Measurements from ENCODE around the gene SLC39A11.

Gene SLC39A11

GRCh38 chr17:72971226-72971880, 121.1 kb downstream of the SLC39A11 start:
- DNase-seq: no peak

- DNase-seq: no peak
Observed at GRCh38 chr17:72970797-72971196, 121.7 kb downstream of the SLC39A11 start.

DNA sequence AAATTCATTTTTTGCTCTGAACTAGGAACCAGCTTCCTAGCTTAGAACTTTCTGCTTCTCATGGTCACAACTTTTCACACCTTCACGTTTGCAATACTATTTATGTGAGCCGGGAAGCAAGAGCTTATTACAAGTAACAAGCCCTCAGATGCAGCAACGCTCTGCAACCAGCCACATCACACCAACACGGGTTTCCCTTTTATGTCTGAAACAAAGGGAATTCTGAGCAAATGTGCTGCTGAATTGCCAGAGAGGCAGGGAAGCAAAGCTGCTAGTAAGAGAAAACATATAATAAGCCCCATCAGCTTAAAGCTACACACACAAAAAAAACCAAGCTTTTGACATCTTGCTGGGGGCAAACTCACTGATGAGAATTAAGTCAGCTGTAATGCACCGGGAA, 122.2 kb downstream of the SLC39A11 start:
- no peak for DNase-seq

GRCh38 chr17:72969293-72969906, 123.1 kb downstream of the SLC39A11 start:
- no peak for DNase-seq

DNA sequence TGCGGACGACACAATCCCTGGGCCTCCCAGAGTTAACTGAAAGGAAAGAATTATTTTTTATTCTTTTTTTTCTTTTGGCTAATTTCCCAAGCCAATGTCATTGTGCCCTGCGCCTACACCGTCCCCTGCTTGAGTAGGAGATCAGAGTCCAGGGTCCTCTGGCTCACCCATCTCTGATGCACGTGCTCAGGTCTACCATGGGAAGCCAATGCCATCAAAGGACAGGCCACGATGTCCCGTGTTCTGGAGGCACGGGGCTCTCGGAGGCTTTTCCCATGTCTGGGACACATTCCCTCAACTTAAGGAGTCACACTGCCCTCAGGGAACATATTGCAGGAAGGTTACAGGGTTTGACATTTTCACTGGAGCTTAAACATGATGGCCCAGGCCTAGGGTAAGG, 123.7 kb downstream of the SLC39A11 start:
- DNase-seq: no peak

GRCh38 chr17:72967977-72968585, 124.4 kb downstream of the SLC39A11 start:
- DNase-seq: no peak

DNA sequence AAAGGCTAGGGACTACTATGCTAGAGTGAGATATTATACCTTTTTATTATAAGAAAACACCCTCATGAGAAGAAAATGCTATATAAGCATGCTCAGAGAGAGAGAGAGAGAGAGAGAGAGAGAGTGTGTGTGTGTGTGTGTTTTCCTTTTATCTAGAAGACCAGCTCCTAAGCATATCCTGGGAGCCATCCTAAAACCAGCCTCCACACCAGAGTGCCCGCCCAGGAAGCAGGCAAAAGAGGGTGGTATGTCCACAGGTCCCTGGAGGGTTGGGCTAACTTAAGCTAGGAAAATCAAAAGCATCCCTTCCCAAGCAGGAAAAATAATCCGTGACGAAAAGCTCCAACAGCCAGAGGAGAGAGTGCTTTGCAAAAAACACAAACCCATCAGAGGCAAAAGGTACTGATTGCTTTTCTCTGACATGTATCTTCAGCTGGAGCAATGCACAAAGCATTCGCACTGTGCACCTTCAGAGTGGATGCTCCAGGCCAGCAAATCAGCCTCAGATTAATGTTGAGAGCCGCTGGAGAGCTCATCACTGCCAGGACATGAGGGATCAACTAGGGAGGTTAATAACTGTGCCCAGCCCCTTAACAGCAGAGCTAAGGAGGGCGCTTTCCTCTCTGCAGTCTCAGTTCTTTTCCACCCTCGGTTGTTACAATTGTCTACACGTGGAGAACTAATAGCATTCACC, 125.1 kb downstream of the SLC39A11 start:
- DNase-seq: no peak

- no peak for DNase-seq
Observed at GRCh38 chr17:72962106-72962505, 130.4 kb downstream of the SLC39A11 start.

GRCh38 chr17:72955391-72956140, 136.9 kb downstream of the SLC39A11 start:
- DNase-seq: no peak

GRCh38 chr17:72954579-72954978, 137.9 kb downstream of the SLC39A11 start:
- DNase-seq: no peak

GRCh38 chr17:72953621-72954020, 138.9 kb downstream of the SLC39A11 start:
- DNase-seq: no peak

DNA sequence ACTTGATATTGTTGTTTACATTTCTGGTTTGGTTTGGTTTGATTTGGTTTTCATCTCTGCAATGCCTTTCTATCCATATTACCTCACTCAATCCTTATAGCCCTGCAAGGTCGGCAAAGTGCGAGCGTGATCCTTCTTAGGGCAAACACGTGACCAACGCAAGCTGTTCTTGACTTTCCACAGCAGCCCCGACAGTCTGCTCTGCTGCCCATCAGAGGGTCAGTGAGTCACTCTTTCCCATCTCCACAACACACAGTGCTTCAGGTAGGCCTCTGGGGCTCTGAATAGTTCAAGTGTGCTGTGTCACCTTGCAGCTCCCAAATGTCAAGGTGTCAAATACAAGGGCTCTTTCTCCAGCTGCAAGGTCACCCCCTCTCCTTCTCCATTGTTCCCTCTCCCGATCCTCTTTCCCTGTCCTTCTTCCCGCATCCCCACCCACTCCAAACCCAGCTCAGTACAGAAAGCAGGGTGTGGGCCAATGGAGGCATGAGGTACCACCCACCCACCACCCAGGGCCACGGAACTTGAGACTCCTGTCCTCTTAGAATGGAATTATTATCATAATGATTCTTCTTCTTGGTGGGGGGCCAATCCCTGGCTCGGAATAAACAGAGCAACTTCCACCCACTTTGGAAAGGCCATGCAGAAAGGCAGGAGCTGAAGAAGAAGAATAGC, 139.7 kb downstream of the SLC39A11 start:
- DNase-seq: peak in 1 of 2 experiments; percentile 5

- no peak for DNase-seq
Observed at GRCh38 chr17:72952220-72952619, 140.3 kb downstream of the SLC39A11 start.

DNA sequence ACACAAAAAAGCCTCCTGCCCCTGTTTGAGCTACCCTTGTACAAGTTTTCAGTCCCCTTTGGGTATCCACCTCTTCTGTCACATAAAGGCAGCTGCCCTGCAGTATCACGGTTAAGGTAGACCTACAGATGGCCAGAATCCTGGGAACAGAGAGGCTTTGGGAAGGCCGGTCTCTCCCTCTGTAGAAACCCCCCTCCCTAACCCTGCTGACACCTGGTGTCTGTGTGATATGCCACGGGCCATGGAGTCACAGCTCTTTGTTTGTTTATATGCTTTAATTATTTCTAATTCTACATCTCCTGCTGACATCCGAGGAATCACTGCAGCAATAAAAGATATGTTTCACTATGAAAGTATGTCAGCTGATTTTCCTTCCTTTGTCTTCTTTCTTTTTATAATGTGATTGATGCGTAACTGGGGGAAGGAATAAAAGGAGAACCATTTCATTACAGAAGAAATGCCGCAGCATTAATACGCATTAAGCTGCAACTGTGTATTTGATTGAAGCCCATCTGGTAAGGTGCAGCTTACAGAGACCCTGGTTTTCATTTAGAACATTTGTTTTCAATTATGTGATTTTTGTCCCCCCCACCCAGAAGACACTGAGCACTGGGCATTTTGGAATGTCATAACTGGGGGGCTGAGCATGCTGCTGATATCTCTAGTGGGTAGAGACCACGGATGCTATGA, 142.1 kb downstream of the SLC39A11 start:
- DNase-seq: peak; percentile 11 to 20

- DNase-seq: no peak
Observed at GRCh38 chr17:72948115-72948514, 144.4 kb downstream of the SLC39A11 start.

- no peak for DNase-seq
Observed at GRCh38 chr17:72947475-72947874, 145.0 kb downstream of the SLC39A11 start.

DNA sequence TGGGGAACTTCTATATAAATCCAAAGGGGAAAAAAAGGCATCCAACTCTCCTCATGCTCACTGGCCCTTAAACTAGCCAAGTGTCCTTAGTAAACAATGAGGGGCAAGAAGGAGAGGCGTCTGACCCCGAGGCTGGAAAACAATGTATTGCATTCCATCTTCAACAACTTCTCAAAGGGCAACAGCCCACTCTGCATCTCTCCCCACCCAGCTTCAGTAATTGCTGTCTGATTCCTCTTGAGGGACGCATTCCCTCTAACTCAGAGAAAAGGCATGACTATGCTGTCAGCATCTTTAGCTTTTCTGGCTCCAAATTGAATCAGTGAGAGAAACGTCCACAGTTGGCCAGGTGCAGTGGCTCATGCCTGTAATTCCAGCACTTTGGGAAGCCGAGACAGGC, 145.8 kb downstream of the SLC39A11 start:
- no peak for DNase-seq

DNA sequence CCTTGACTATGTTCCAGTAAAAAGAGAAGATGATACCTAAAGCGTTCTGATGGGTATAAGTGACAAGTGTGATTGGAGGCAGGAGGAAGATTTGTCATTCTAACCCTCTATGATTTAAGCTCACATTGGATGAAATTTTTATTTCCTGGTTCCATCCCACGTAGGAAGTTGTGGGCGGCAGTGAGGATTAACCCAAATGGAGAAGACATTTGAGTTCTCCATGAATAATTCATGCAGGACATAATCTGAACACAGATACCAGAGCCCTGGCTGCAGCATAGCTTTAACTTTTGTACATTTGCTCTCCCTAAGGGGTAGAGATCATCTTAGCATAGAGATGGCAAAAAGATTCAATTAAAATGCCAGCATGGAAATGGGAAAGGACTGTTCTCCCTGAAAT, 146.3 kb downstream of the SLC39A11 start:
- DNase-seq: no peak

GRCh38 chr17:72945473-72945872, 147.0 kb downstream of the SLC39A11 start:
- DNase-seq: no peak

GRCh38 chr17:72943826-72944689, 148.4 kb downstream of the SLC39A11 start:
- DNase-seq: no peak

DNA sequence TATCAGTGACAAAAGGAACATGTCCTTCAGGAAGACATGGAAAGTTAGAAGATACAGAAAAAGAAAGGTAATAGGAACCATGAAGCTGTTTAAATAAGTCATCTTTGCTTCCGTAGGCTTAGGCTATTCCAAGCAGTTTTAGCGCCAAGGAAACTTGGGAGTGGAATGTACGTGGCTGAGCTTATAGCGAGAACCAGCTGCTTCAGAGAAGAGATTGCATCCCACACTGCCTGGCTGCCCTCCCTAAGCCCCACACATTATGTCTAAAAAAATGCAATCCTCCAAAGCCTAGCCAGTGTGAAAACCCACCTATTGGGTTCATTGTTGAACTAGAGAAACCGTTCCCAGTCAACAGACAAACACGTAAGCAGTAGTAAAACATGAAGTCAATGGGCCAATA, 149.9 kb downstream of the SLC39A11 start:
- DNase-seq: no peak
